Measurements from ENCODE around the gene GABRR2. TPM values are rescaled to one million over a fixed set of nuclear protein-coding genes. Genes with fewer than 3 reads are reported as not detected.

Gene GABRR2
- total RNA-seq (ENCODE audit: low replicate concordance), result 0.28 TPM in 1 of 2 replicates, not detected in the other

GRCh38 chr6:89315249-89315885, at the start of gene GABRR2:
TSS of gene GABRR2 (minus strand) at chr6:89315299. CDS start at chr6:89315165, 134 bp downstream.
- H3K9ac ChIP-seq, result no peak within 1 kb of the TSS
- no peak within 1 kb of the TSS for H2AFZ ChIP-seq (replicated peaks)
- H3K36me3 ChIP-seq, result no peaks in the 10 kb centered on the region
- H3K27ac ChIP-seq, result no peak within 1 kb of the TSS
- no peaks in the 10 kb centered on the region for H3K27me3 ChIP-seq
- H4K20me1 ChIP-seq (ENCODE audit: low read depth), result no peaks in the 10 kb centered on the region
- H3K4me2 ChIP-seq, result no peak within 1 kb of the TSS
- DNase-seq (ENCODE audit: low spot score), result no peak
- H3K36me3 Mint-ChIP-seq, result peaks cover 15% of the 10 kb centered on the region
- H3F3A ChIP-seq (ENCODE audit: low read depth), result peaks cover 10% of the 10 kb centered on the region
- peaks cover 5% of the 10 kb centered on the region for H3K9me3 ChIP-seq (ENCODE audit: low read depth)
- TF ChIP-seq EZH2 (IDR thresholded peaks at IDR 0.05) (no peak), EZH2phosphoT487 (IDR thresholded peaks at IDR 0.05) (no peak)
- TF ChIP-seq, protein P1, sequence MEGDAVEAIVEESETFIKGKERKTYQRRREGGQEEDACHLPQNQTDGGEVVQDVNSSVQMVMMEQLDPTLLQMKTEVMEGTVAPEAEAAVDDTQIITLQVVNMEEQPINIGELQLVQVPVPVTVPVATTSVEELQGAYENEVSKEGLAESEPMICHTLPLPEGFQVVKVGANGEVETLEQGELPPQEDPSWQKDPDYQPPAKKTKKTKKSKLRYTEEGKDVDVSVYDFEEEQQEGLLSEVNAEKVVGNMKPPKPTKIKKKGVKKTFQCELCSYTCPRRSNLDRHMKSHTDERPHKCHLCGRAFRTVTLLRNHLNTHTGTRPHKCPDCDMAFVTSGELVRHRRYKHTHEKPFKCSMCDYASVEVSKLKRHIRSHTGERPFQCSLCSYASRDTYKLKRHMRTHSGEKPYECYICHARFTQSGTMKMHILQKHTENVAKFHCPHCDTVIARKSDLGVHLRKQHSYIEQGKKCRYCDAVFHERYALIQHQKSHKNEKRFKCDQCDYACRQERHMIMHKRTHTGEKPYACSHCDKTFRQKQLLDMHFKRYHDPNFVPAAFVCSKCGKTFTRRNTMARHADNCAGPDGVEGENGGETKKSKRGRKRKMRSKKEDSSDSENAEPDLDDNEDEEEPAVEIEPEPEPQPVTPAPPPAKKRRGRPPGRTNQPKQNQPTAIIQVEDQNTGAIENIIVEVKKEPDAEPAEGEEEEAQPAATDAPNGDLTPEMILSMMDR (IDR thresholded peaks at IDR 0.05), result no peak
- H3K4me3 ChIP-seq, result no peak within 1 kb of the TSS
- H3K4me3 Mint-ChIP-seq, result no peak within 1 kb of the TSS
- peaks cover 19% of the 10 kb centered on the region for H3K9me3 Mint-ChIP-seq
- peaks cover 9% of the 10 kb centered on the region for H3K27me3 Mint-ChIP-seq (ENCODE audit: insufficient read depth, low read depth)
- H3K27ac Mint-ChIP-seq, result no peak within 1 kb of the TSS
- peaks cover 30% of the 10 kb centered on the region for H3K4me1 Mint-ChIP-seq
- no peaks in the 10 kb centered on the region for H3K79me2 ChIP-seq (ENCODE audit: low read depth)
- H3K4me1 ChIP-seq, result peaks cover 19% of the 10 kb centered on the region

DNA sequence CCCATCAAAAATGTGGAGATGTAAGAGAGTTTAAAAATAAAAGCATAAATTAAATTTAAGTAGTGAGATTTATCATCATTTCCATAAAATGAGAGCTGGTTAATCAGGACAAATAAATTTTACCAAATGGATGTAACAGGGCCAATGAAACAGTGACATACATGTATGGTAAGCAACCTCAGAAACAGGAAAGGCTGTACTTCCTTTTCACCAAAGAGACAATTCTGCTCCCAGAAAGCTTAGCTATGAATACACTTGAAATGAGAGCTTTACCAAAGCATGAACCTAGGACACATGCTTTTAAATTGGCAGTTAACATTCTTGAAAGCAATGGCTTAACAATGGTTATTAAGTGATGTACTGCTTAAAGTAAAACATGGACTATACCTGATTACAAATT, 49.5 kb upstream of the GABRR2 start:
- Histone ChIP-seq H4K20me1 (ENCODE audit: low read depth) (no peaks in the 10 kb centered on the region), H3K4me2 (no peak overlapping the region), H3K4me3 (no peak overlapping the region), H3K4me1 (peaks cover 3% of the 10 kb centered on the region), H3K36me3 (no peaks in the 10 kb centered on the region), H2AFZ (replicated peaks) (no peak overlapping the region), H3K27ac (no peak overlapping the region), H3K79me2 (ENCODE audit: low read depth) (no peaks in the 10 kb centered on the region), H3K27me3 (no peaks in the 10 kb centered on the region), H3F3A (ENCODE audit: low read depth) (peaks cover 12% of the 10 kb centered on the region), H3K9me3 (ENCODE audit: low read depth) (no peaks in the 10 kb centered on the region), H3K9ac (no peak overlapping the region)
- Mint-ChIP-seq H3K27ac (no peak overlapping the region), H3K4me1 (peaks cover 8% of the 10 kb centered on the region), H3K36me3 (peaks cover 3% of the 10 kb centered on the region), H3K27me3 (ENCODE audit: insufficient read depth, low read depth) (peaks cover 2% of the 10 kb centered on the region), H3K4me3 (no peak overlapping the region), H3K9me3 (no peaks in the 10 kb centered on the region)
- DNase-seq (ENCODE audit: low spot score), result no peak
- TF ChIP-seq EZH2 (IDR thresholded peaks at IDR 0.05) (no peak), EZH2phosphoT487 (IDR thresholded peaks at IDR 0.05) (no peak)
- TF ChIP-seq, protein P1 (IDR thresholded peaks at IDR 0.05), result no peak

- no peak overlapping the region for H3K27ac Mint-ChIP-seq
- peaks cover 13% of the 10 kb centered on the region for H3K4me1 ChIP-seq
- no peaks in the 10 kb centered on the region for H3K36me3 ChIP-seq
- no peak for DNase-seq (ENCODE audit: low spot score)
- H3K79me2 ChIP-seq (ENCODE audit: low read depth), result no peaks in the 10 kb centered on the region
- H2AFZ ChIP-seq (replicated peaks), result no peak overlapping the region
- peaks cover 10% of the 10 kb centered on the region for H3F3A ChIP-seq (ENCODE audit: low read depth)
- no peak overlapping the region for H3K4me3 ChIP-seq
- no peaks in the 10 kb centered on the region for H3K9me3 ChIP-seq (ENCODE audit: low read depth)
- TF ChIP-seq EZH2phosphoT487 (IDR thresholded peaks at IDR 0.05), result no peak
- TF ChIP-seq EZH2 (IDR thresholded peaks at IDR 0.05), result no peak
- TF ChIP-seq, protein P1 (IDR thresholded peaks at IDR 0.05), result no peak
- no peak overlapping the region for H3K9ac ChIP-seq
- H4K20me1 ChIP-seq (ENCODE audit: low read depth), result no peaks in the 10 kb centered on the region
- H3K4me1 Mint-ChIP-seq, result peaks cover 5% of the 10 kb centered on the region
- no peaks in the 10 kb centered on the region for H3K27me3 ChIP-seq
- no peaks in the 10 kb centered on the region for H3K27me3 Mint-ChIP-seq (ENCODE audit: insufficient read depth, low read depth)
- H3K4me3 Mint-ChIP-seq, result no peak overlapping the region
- no peak overlapping the region for H3K27ac ChIP-seq
- H3K36me3 Mint-ChIP-seq, result peaks cover 3% of the 10 kb centered on the region
- no peaks in the 10 kb centered on the region for H3K9me3 Mint-ChIP-seq
- no peak overlapping the region for H3K4me2 ChIP-seq
Observed at GRCh38 chr6:89361171-89361570, 46.1 kb upstream of the GABRR2 start.

Measured in neural progenitor cell (in vitro differentiated cells).